ENCODE data around the gene HYAL2. TPM values are rescaled to one million over a fixed set of nuclear protein-coding genes. Genes with fewer than 3 reads are reported as not detected.

Gene HYAL2, protein sequence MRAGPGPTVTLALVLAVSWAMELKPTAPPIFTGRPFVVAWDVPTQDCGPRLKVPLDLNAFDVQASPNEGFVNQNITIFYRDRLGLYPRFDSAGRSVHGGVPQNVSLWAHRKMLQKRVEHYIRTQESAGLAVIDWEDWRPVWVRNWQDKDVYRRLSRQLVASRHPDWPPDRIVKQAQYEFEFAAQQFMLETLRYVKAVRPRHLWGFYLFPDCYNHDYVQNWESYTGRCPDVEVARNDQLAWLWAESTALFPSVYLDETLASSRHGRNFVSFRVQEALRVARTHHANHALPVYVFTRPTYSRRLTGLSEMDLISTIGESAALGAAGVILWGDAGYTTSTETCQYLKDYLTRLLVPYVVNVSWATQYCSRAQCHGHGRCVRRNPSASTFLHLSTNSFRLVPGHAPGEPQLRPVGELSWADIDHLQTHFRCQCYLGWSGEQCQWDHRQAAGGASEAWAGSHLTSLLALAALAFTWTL
- 96.6 and 112 TPM in 2 replicates for total RNA-seq

DNA sequence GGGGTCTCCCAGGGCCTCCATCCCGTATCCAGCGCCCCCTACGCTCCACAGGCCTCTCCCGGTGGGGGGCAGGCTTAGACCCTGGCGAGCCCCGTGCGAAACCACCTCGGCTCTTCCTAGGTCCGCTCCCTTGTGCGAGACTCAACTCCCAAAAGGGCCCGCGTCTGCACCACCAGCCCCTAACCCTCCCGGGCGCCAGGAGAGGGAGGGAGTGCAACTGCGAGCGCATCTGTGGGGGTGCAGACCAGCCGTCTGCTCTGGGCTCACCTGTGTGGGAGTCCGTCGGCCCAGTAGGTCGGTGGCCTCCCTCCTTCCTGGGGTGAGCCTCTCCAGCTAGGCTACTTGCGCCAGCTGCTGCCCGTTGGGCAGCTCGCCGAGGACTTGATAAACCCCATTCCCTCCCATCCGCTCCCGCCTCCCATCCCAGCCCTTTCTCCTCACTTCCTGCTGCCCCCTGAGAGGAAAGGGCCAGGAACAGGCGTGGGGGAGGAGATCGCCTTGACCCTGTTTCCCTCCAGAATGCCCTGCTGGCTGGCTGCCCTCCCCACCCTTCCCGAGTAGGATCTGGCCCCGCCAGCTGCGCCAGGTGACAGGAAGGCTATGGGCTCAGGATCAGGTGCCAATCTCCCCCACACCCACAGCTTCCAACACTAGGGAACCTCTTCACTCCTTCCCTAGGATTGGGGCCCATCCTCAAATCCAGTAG lies at the start of gene HYAL2:
Gene HYAL2, minus strand, starts transcription at position 360 of the 706 bp plus-strand sequence. CDS start 2,256 bp downstream, outside the sequence.

DNA sequence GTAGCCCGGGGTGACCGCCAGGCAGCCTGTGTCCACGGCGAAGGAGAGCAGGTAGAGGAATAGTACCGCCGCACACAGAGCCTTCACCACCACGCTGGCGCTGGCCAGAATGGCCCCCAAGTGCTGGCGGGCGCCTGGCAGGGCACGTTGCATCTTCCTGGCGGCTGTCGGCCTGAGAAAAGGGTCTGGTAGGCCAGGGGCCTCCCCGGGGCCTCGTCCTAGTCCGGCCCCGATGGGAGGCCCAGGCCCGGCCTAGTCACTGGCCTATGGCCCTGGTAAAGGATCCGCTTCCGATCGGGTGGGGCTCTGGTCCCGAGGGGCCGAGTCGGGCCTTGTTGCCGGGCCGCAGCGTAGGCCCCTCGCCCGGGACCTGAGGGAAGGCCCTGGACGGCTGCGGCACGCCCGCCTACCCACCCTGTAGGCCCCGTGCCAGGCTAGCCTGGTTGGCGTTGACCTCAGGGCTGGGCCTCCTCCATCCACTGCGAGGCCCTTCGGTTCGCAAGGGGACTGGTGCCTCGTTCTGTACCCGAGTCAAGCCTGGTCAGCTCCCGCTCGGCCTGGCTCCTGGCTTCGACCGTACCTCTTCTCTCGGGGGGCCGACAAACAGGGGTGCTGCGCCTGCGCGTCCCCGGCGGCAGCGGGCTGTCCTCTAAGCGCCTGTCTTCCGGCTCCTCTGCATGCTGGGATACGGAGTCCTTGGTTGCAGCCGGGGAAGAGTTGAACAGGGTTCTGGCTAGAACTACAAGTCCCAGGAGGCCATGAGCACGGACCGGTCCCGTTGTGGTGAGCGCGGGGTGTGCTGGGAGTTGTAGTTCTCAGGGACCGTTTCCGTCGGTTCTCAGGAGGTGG lies 36.6 kb upstream of the HYAL2 start, which contains the start of gene TMEM115:
Gene TMEM115, minus strand, starts transcription at position 611 of the 849 bp plus-strand sequence. Its CDS starts 458 bp downstream, at position 153.

GRCh38 chr3:50350527-50351322 lies 28.2 kb upstream of the HYAL2 start, which contains the start of the genes CYB561D2 and NPRL2:
Gene CYB561D2 (plus strand): TSS chr3:50350862. CDS start chr3:50351434, 572 bp downstream.
Gene NPRL2 (minus strand): TSS chr3:50350775. CDS start chr3:50350652, 123 bp downstream.

DNA sequence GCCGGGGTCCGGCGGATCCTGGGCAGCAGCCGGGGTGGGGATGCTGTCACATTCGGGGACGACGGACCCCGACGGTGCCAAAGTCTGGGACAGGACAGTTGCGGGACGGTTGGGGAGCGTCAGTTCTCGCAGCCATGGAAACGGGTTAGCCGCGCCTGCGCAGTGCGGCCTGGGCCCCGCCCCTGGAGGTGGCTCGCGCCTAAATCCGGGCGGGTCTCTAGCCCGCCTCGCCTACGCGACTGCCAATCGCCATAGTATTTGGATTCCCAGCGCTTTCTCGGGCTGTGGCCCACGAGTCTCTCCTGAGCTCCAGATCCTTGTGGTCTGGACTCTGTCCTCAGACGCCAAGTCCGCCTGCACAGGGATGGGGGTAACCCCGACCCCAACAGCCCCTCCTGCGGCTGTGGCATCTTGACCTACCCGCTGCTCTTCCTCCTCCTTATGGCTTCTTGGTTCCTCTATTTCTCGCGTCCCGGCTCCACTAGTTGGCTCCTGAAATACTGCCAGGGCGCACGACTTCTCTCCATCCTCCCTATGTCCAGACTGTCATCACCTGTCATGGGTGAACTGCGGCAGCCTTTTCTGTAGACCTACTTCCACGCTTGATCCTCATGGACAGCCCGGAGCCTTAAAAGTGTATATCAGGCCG lies 23.2 kb upstream of the HYAL2 start, which contains the start of gene ZMYND10:
Gene ZMYND10, minus strand, starts transcription at position 147 of the 649 bp plus-strand sequence. CDS start 153 bp downstream, outside the sequence.

GRCh38 chr3:50340448-50341329 lies 18.1 kb upstream of the HYAL2 start, which contains the start of gene RASSF1:
Gene RASSF1 (minus strand): TSS chr3:50340836. CDS start chr3:50340805, 31 bp downstream.

GRCh38 chr3:50327943-50328691 lies 5.6 kb upstream of the HYAL2 start, which contains the start of gene TUSC2:
Gene TUSC2 (minus strand): TSS chr3:50328223. CDS start chr3:50328099, 124 bp downstream.

GRCh38 chr3:50303013-50303815 lies 19.3 kb downstream of the HYAL2 start, which contains the start of gene HYAL1:
Gene HYAL1 (minus strand): TSS chr3:50303574. CDS start chr3:50302956, 618 bp downstream.

GRCh38 chr3:50298836-50299637 lies 23.5 kb downstream of the HYAL2 start, which contains the start of the genes HYAL3 and NAA80:
Gene HYAL3 (minus strand): TSS chr3:50299405. CDS start chr3:50295602, 3,803 bp downstream.
Gene NAA80 (minus strand): TSS chr3:50299405. CDS start chr3:50297463, 1,942 bp downstream.

DNA sequence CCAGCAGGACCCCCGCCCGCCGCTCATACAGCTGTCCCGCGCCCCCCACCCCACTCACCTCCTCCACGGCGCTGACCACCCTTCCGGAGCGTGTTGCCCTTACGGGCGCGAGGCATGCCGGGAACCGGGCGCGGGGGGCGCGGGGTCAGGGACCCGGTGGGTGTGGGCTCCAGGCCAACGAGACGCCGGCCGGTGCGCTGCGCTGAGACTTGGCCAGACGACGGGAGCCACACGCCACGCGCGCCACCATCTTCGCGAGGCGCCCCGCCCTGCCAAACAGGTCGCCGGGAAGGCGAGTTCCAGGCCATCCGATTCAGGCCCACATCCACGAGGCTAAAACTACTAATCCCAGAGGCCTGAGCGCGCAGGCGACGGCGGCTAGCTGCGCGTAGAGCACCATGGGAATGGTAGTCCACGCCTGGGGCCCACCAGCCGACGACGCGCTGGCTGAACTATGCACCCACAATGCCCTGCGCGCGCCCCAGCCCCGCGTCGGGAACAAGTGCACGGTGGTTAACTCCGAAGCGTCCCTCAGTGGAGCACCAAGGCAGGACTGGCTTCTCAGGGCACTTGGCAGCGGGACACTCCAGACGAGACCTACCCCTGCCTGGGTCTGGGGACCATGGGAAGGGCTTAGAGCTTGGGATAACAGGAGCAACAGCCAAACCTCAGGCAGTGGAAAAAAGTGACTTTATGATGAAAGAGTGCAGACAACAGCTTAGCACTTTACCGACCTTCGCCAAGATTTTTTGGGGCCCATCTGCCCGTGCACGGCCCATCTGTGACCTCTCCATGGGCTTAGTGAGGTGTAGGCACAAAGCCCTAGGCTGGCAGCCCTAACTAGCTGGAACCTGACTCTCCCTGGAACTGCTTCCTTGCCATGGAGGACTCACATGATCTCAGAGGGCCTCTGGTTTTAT lies 30.1 kb downstream of the HYAL2 start, which contains the start of gene IFRD2:
Gene IFRD2, minus strand, starts transcription at position 271 of the 920 bp plus-strand sequence. Its CDS starts 155 bp downstream, at position 116.

DNA sequence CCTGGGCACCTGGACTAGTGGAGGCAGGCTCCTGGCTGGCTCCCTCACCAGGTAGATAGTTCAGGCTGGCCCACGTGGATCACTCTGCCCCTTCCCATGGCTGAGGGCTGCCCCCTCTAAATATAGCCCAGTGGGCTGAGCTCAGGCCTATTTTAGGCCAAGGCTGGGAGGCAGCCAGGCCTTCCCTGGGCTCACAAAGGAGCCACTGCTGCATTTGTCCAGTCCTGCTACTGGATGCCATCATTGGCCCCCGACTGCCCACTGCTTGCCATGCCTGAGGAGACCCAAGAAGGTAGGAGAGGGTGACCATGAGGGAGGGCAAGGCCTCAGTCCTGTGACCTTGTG lies 43.7 kb downstream of the HYAL2 start, which contains the start of gene LSMEM2:
Gene LSMEM2, plus strand, starts transcription at position 208 of the 345 bp plus-strand sequence. Its CDS starts 27 bp downstream, at position 235.

GRCh38 chr3:50268703-50269451 lies 53.7 kb downstream of the HYAL2 start, which contains the start of gene SEMA3B:
Gene SEMA3B (plus strand): TSS chr3:50269147. CDS start chr3:50269241, 94 bp downstream.

